GM20000 (cell line): ENCODE measurements around the gene DENND4B.

Source experiments
- DNase-seq: peaks from one replicate; pipeline ENCODE4 v3.0.0; 2012; ENCODE audit warnings: low spot score
- CTCF ChIP-seq: IDR thresholded peaks from 2 replicates; pipeline ENCODE4 v1.5.1; 2012; ENCODE audit warnings: mild to moderate bottlenecking, control low read depth; ENCODE audit errors: extremely low read depth, missing control alignments

DENND4B gene

GRCh38 chr1:153959454-153959853 is 12.9 kb upstream of the DENND4B start:
- no peak for DNase-seq
- TF ChIP-seq CTCF, result no peak

- no peak for TF ChIP-seq CTCF
- DNase-seq, result no peak
Observed at GRCh38 chr1:153958961-153959260, 12.4 kb upstream of the DENND4B start.

DNA sequence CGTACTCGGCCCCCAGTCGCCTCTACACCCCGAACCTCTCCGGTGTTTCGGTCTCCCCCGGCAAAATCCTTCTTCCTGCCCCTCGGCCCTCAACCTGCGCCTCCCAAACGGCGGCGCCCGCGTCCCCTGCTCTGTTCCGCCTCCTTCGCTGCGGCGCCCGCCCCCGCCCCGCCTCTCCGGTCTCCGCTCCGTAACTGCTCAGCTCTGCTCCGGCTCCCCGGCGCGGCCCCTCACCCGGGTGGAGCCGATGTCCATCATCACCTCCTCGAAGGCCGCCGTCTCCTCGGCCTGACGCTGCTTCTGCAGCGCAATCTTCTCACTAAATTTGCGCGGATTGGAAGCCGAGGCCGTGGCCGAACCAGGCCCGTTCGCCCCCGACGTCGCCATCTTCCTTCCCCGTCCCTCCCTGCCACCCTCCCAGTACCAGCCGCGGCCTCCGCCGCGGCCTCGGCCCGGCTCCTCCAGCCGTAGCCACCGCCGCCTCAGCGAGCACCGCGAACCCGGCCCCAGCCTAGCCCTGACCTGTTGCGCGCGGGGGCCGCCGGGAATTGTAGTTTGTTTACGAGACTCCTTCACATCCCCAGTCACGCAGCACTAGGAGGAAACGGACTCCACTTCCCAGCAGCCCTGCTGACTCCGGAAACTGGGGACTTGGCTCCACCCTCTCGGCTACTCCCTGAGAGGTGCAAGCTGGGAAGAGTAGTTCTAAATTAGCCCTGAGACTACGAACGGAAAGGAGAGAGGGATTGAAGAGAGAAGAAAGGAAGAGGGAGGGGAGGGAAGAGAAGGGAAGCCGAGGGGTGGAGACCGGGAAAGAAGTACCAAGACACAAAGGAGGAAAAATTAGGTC is 11.8 kb upstream of the DENND4B start, which contains the start of gene CRTC2:
Gene CRTC2, minus strand, starts transcription at position 502 of the 850 bp plus-strand sequence. Its CDS starts 115 bp downstream, at position 387.
- TF ChIP-seq CTCF, result peak; percentile 1
- DNase-seq, result peak; percentile 97

GRCh38 chr1:153957744-153958110 is 11.2 kb upstream of the DENND4B start:
- TF ChIP-seq CTCF, result no peak
- peak; percentile 71 for DNase-seq

DNA sequence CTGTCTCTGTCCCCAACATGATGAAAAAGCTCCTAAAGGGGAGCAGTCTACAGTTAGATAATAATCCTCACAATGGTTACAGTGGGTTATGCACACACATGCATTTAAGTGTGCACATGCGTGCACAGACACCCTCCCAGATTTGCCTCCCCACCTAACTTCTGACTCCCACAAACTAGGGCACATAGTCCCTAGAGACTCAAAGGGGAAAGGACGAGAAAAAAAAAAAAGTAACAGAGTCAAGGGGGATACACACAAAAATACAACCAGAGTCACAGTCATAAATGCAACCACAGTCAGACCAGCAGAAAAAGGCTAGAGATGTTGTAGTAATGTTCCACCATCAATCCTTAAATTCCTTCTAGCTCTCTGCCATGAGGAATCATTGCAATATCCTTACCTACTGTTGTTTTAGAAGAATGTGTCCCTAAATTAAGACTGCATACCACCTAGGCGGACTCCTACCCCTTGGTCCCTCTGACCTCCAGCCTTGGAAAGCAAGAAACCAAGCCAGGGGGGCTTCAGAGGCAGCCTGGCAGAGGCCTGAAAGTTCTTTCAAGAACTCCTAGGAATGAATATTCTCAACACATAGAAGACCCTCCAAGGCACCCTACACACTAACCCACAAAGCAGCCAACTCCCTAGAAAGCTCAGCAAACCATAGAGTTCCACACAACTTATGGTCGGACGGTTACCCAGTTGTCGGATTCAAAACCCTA is 10.6 kb upstream of the DENND4B start:
- no peak for DNase-seq
- TF ChIP-seq CTCF, result no peak

- TF ChIP-seq CTCF, result no peak
Observed at GRCh38 chr1:153954826-153955225, 8.3 kb upstream of the DENND4B start.

GRCh38 chr1:153953859-153954365 is 7.4 kb upstream of the DENND4B start:
- no peak for DNase-seq
- no peak for TF ChIP-seq CTCF

More at GRCh38 chr1:153954826-153955225, 8.3 kb upstream of the DENND4B start:
- DNase-seq, result no peak
